IPS DF 4.7 (cell line): ENCODE results near the gene DCLK3.

Source experiments
- DNase-seq: peaks from one replicate; pipeline ENCODE4 v3.0.0-alpha.2; 2013; ENCODE audit warnings: low spot score; ENCODE audit errors: extremely low read depth

Gene DCLK3

GRCh38 chr3:36763850-36764703, at the start of gene DCLK3:
TSS of gene DCLK3 (minus strand) at chr3:36764553. CDS start at chr3:36764263, 290 bp downstream.
- DNase-seq, result no peak

GRCh38 chr3:36813305-36813704, 49.0 kb upstream of the DCLK3 start:
- DNase-seq, result no peak

- DNase-seq, result no peak
These were observed 47.9 kb upstream of the DCLK3 start for GRCh38 chr3:36812240-36812639.

- DNase-seq, result no peak
These were observed 47.4 kb upstream of the DCLK3 start for GRCh38 chr3:36811768-36812167.

- no peak for DNase-seq
These were observed 40.1 kb upstream of the DCLK3 start for GRCh38 chr3:36804295-36805055.

GRCh38 chr3:36803091-36803791, 38.9 kb upstream of the DCLK3 start:
- no peak for DNase-seq

GRCh38 chr3:36800533-36801116, 36.3 kb upstream of the DCLK3 start:
- DNase-seq, result no peak

GRCh38 chr3:36796881-36797280, 32.5 kb upstream of the DCLK3 start:
- DNase-seq, result no peak

GRCh38 chr3:36796161-36796560, 31.8 kb upstream of the DCLK3 start:
- DNase-seq, result no peak

GRCh38 chr3:36795622-36796021, 31.3 kb upstream of the DCLK3 start:
- no peak for DNase-seq

- DNase-seq, result peak; percentile 14
These were observed 28.0 kb upstream of the DCLK3 start for GRCh38 chr3:36792342-36792741.

- DNase-seq, result no peak
These were observed 26.4 kb upstream of the DCLK3 start for GRCh38 chr3:36790765-36791164.

- no peak for DNase-seq
These were observed 22.9 kb upstream of the DCLK3 start for GRCh38 chr3:36786921-36787890.

- DNase-seq, result no peak
These were observed 19.8 kb upstream of the DCLK3 start for GRCh38 chr3:36784138-36784635.

GRCh38 chr3:36777424-36778218, 13.3 kb upstream of the DCLK3 start:
- DNase-seq, result no peak

- DNase-seq, result no peak
These were observed 12.1 kb upstream of the DCLK3 start for GRCh38 chr3:36776436-36776835.

GRCh38 chr3:36774052-36774451, 9.7 kb upstream of the DCLK3 start:
- DNase-seq, result no peak

GRCh38 chr3:36771931-36772330, 7.6 kb upstream of the DCLK3 start:
- DNase-seq, result no peak

- no peak for DNase-seq
These were observed 5.6 kb upstream of the DCLK3 start for GRCh38 chr3:36769926-36770325.
